HCT116 (cell line): Measurements from ENCODE around the gene BCAS4. TPM values are rescaled to one million over a fixed set of nuclear protein-coding genes. Genes with fewer than 3 reads are reported as not detected.

ENCODE experiments used
- ATAC-seq: fragments of 200-7000 bp; cut with Tn5 transposase; 2 replicates; pipeline ENCODE4 v1.9.1; 2020; ENCODE audit warnings: mild to moderate bottlenecking, moderate library complexity
- BruUV-seq: library from RNA; stranded (reverse); fragments of 400-500 nt; replicated peaks from 2 replicates; lab custom pipeline; 2021; lab: Mats Ljungman, UMichigan
- CTCF ChIA-PET: fragments of 300-600 bp; sonication (Branson Sonifier 250); formaldehyde crosslinking; loops from one replicate; lab custom pipeline; 2021; ENCODE audit warnings: antibody characterized with exemption; lab: Charles Lee
- POLR2A ChIA-PET: fragments of 300-600, 350-600 bp; sonication (Branson Sonifier 250); formaldehyde crosslinking; loops from one replicate; lab custom pipeline; 2021; ENCODE audit warnings: antibody characterized with exemption; lab: Charles Lee
- RAD21 ChIA-PET, 2 experiments: fragments of 300-600 bp; sonication (Branson Sonifier 250); formaldehyde crosslinking; loops; one replicate each; lab custom pipeline; 2023; ENCODE audit warnings: low total read pairs in 2 of 2; ENCODE audit not compliant: uncharacterized antibody in 2 of 2, unreplicated experiment in 2 of 2, low non-redundant PET in 1 of 2; lab: Charles Lee
- DNase-seq: peaks from one replicate; pipeline ENCODE4 v3.0.0-alpha.2; 2010; ENCODE audit warnings: low read depth, low spot score
- H2AFZ ChIP-seq: fragments of 200-600 bp; shearing (Covaris generic), sonication (generic); 2 replicates; pipeline ENCODE4 v1.6.1; 2017; ENCODE audit warnings: low read depth, mixed run types, mixed read lengths, antibody characterized with exemption, low read length; ENCODE audit not compliant: poor library complexity, severe bottlenecking
- H3K27ac ChIP-seq: 2 replicates; pipeline ENCODE4 v1.5.1; 2012; ENCODE audit warnings: low read depth, low read length
- H3K27me3 ChIP-seq: fragments of 200-600 bp; sonication (generic); 2 replicates; pipeline ENCODE4 v1.6.1; 2016; ENCODE audit warnings: mixed run types, low read length, mixed read lengths; ENCODE audit not compliant: insufficient read depth
- H3K36me3 ChIP-seq, 2 experiments: fragments of 200-500 bp in 1 of 2; fragments of 200-600 bp in 1 of 2; sonication (Bioruptor generic) in 1 of 2; sonication (generic) in 1 of 2; 2 replicates each; pipeline versions ENCODE4 v1.5.1 to v1.6.1; 2014 to 2016; ENCODE audit warnings: low read length in 2 of 2, inconsistent platforms in 1 of 2, mixed read lengths in 1 of 2, mixed run types in 1 of 2; ENCODE audit not compliant: insufficient read depth in 2 of 2, control insufficient read depth in 1 of 2
- H3K4me1 ChIP-seq, 2 experiments: fragments of 200-600 bp in 1 of 2; sonication (generic) in 1 of 2; 2 replicates each; pipeline versions ENCODE4 v1.5.1 to v1.6.1; 2012 to 2017; ENCODE audit warnings: low read length in 2 of 2, inconsistent platforms in 1 of 2, mild to moderate bottlenecking in 1 of 2, mixed read lengths in 1 of 2, mixed run types in 1 of 2, moderate library complexity in 1 of 2; ENCODE audit not compliant: insufficient read depth in 2 of 2, control insufficient read depth in 1 of 2
- H3K4me2 ChIP-seq: fragments of 200-600 bp; sonication (generic); 2 replicates; pipeline ENCODE4 v1.6.1; 2017; ENCODE audit warnings: mixed run types, low read length, mixed read lengths
- H3K4me3 ChIP-seq, 2 experiments: fragments of 200-600 bp in 1 of 2; sonication (generic) in 1 of 2; replicated peaks in 1 of 2; 2 replicates each; pipeline ENCODE4 v1.5.1; 2011 to 2016; ENCODE audit warnings: low read length in 2 of 2, control low read depth in 1 of 2, low read depth in 1 of 2, mild to moderate bottlenecking in 1 of 2, mixed read lengths in 1 of 2, mixed run types in 1 of 2
- H3K79me2 ChIP-seq: fragments of 200-600 bp; sonication (generic); 2 replicates; pipeline ENCODE4 v1.6.1; 2017; ENCODE audit warnings: mild to moderate bottlenecking, mixed run types, low read length, moderate library complexity, mixed read lengths; ENCODE audit not compliant: insufficient read depth
- H3K9ac ChIP-seq: fragments of 200-600 bp; sonication (generic); 2 replicates; pipeline ENCODE4 v1.6.1; 2016; ENCODE audit warnings: low read length, mixed read lengths
- H3K9me2 ChIP-seq: fragments of 200-600 bp; sonication (generic), shearing (Covaris generic); 2 replicates; pipeline ENCODE4 v1.6.1; 2017; ENCODE audit warnings: mixed run types, mild to moderate bottlenecking, moderate library complexity; ENCODE audit not compliant: insufficient read depth
- H3K9me3 ChIP-seq, 2 experiments: fragments of 200-500 bp in 1 of 2; fragments of 200-600 bp in 1 of 2; sonication (Bioruptor generic) in 1 of 2; sonication (generic) in 1 of 2; 2 replicates each; pipeline ENCODE4 v1.6.1; 2014 to 2017; ENCODE audit warnings: low read length in 2 of 2, mixed read lengths in 2 of 2, inconsistent platforms in 1 of 2, low read depth in 1 of 2, mild to moderate bottlenecking in 1 of 2, mixed run types in 1 of 2, moderate library complexity in 1 of 2; ENCODE audit not compliant: control insufficient read depth in 1 of 2, insufficient read depth in 1 of 2
- H4K20me1 ChIP-seq: fragments of 200-600 bp; sonication (generic), shearing (Covaris generic); 2 replicates; pipeline ENCODE4 v1.6.1; 2017; ENCODE audit warnings: mixed run types, mild to moderate bottlenecking, moderate library complexity; ENCODE audit not compliant: insufficient read depth
- ATF3 ChIP-seq: IDR thresholded peaks from 2 replicates; pipeline ENCODE4 v1.6.1; 2012
- CBX3 ChIP-seq: IDR thresholded peaks from 2 replicates; pipeline ENCODE4 v1.6.1; 2012; ENCODE audit warnings: low read depth
- EZH2phosphoT487 ChIP-seq: fragments of 200-600 bp; IDR thresholded peaks from 2 replicates; pipeline ENCODE4 v1.6.1; 2018; ENCODE audit warnings: antibody characterized with exemption, borderline replicate concordance
- JUND ChIP-seq: IDR thresholded peaks from 2 replicates; pipeline ENCODE4 v1.6.1; 2012
- MAX ChIP-seq: IDR thresholded peaks from 2 replicates; pipeline ENCODE4 v1.6.1; 2012
- POLR2A ChIP-seq: IDR thresholded peaks from 2 replicates; pipeline ENCODE4 v1.7.0; 2011; ENCODE audit warnings: borderline replicate concordance; ENCODE audit not compliant: insufficient read depth, insufficient read length; ENCODE audit errors: extremely low read depth
- POLR2AphosphoS5 ChIP-seq: IDR thresholded peaks from 2 replicates; pipeline ENCODE4 v1.6.1; 2011; ENCODE audit warnings: mild to moderate bottlenecking, low read depth, low read length, moderate library complexity
- REST ChIP-seq: IDR thresholded peaks from 2 replicates; pipeline ENCODE4 v1.6.1; 2012; ENCODE audit warnings: low read depth
- SIN3A ChIP-seq: IDR thresholded peaks from 2 replicates; pipeline ENCODE4 v1.6.1; 2012; ENCODE audit warnings: low read depth
- SP1 ChIP-seq: IDR thresholded peaks from 2 replicates; pipeline ENCODE4 v1.6.1; 2012; ENCODE audit warnings: low read depth
- SRF ChIP-seq: IDR thresholded peaks from 2 replicates; pipeline ENCODE4 v1.6.1; 2012; ENCODE audit warnings: low read depth
- TCF7L2 ChIP-seq: IDR thresholded peaks from 2 replicates; pipeline ENCODE4 v1.7.0; 2011; ENCODE audit warnings: borderline replicate concordance, inconsistent platforms; ENCODE audit not compliant: insufficient read depth, insufficient read length; ENCODE audit errors: extremely low read depth
- ZBTB33 ChIP-seq: IDR thresholded peaks from 2 replicates; pipeline ENCODE4 v1.6.1; 2011; ENCODE audit warnings: mild to moderate bottlenecking, low read length, moderate library complexity; ENCODE audit not compliant: insufficient replicate concordance; ENCODE audit errors: extremely low read depth
- ZFX ChIP-seq: fragments of 450-650 bp; IDR thresholded peaks from 2 replicates; pipeline ENCODE4 v1.6.1; 2017
- intact Hi-C: fragments of 100-400 bp; cut with micrococcal nuclease; formaldehyde crosslinking; loops from 2 replicates; pipeline ENCODE4 v1.10.0; 2022
- total RNA-seq: library from RNA; stranded (reverse); gene quantifications from one replicate; pipeline ENCODE4 v1.2.1, GENCODE V29; 2021; ENCODE audit not compliant: unreplicated experiment

Gene BCAS4
- total RNA-seq, 1 experiment from 2014 or later: 18.9 TPM

GRCh38 chr20:50854506-50855249 is 59.8 kb downstream of the BCAS4 start:
- ChIA-PET RAD21 (no interaction called here), CTCF (no interaction called here)
- no peak for DNase-seq

More at GRCh38 chr20:50854506-50855249, 59.8 kb downstream of the BCAS4 start:
- no TSS peak for BruUV-seq
- no peaks in the 10 kb centered on the region for H3K9me3 ChIP-seq
- H4K20me1 ChIP-seq: no peaks in the 10 kb centered on the region
- ATAC-seq: no peak
- TF ChIP-seq CBX3 (no peak), ZBTB33 (no peak), TCF7L2 (no peak), POLR2AphosphoS5 (no peak), SIN3A (no peak), SP1 (no peak), EZH2phosphoT487 (no peak), MAX (no peak), ZFX (no peak), SRF (no peak), REST (no peak), POLR2A (no peak), ATF3 (no peak), JUND (no peak)
- H3K79me2 ChIP-seq: no peaks in the 10 kb centered on the region
- H3K4me3 ChIP-seq: no peak overlapping the region
- no peak overlapping the region for H3K4me2 ChIP-seq
- no peak overlapping the region for H3K9ac ChIP-seq
- H3K4me1 ChIP-seq: peaks cover 25 to 36% of the 10 kb centered on the region in 2 experiments
- no peaks in the 10 kb centered on the region for H3K9me2 ChIP-seq
- no peaks in the 10 kb centered on the region for H3K27me3 ChIP-seq
- no peak overlapping the region for H2AFZ ChIP-seq
- intact Hi-C loops: no loop called here
- no peak overlapping the region; the same call in 1 of the 2 replicates for H3K27ac ChIP-seq
- POLR2A ChIA-PET: no interaction called here
- H3K36me3 ChIP-seq: no peaks in the 10 kb centered on the region
